Stomach (tissue), 4 donors: ENCODE measurements around the gene ASCC3.

Experiments
- POLR2A ChIP-seq, 4 donors: fragments of 450-650 bp; IDR thresholded peaks; one replicate each; pipeline ENCODE4 v1.6.1; 2016; ENCODE audit warnings: antibody characterized with exemption in 4 of 4, control low read depth in 2 of 4, mild to moderate bottlenecking in 1 of 4, moderate library complexity in 1 of 4
- POLR2AphosphoS5 ChIP-seq, 3 donors: sonication (generic); formaldehyde crosslinking; IDR thresholded peaks; one replicate each; pipeline ENCODE4 v1.6.1; 2016; ENCODE audit warnings: antibody characterized with exemption in 3 of 3
- TF ChIP-seq, protein P1 (sequence below), 7 experiments: fragments of 450-650 bp in 4 of 7; fragments of 200-600 bp in 3 of 7; sonication (generic) in 3 of 7; IDR thresholded peaks; one replicate each; pipeline ENCODE4 v1.5.1; 2016 to 2019; ENCODE audit warnings: antibody characterized with exemption in 7 of 7, control low read depth in 2 of 7, mild to moderate bottlenecking in 1 of 7

DNA sequence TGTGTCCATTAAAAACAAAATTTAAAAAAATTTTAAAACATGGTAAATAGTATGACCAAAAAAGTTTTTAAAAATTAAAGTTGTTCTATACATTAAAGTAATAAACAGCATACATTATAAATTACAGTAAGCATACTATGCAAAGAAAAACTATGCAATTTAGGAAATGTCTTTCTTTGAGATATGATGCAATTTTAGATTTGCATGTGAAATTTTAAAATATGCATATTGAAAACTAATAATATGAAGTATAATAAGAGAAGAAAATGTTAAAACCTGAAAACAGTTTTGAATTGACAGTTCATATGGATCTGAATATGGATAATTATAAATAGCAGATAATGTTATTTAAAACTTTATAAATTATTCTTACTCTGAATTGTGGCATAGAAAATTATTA lies 43.1 kb downstream of the ASCC3 start:
- TF ChIP-seq POLR2A (IDR thresholded peaks at IDR 0.05) (no peak), POLR2AphosphoS5 (IDR thresholded peaks at IDR 0.05) (no peak)
- TF ChIP-seq, protein P1, sequence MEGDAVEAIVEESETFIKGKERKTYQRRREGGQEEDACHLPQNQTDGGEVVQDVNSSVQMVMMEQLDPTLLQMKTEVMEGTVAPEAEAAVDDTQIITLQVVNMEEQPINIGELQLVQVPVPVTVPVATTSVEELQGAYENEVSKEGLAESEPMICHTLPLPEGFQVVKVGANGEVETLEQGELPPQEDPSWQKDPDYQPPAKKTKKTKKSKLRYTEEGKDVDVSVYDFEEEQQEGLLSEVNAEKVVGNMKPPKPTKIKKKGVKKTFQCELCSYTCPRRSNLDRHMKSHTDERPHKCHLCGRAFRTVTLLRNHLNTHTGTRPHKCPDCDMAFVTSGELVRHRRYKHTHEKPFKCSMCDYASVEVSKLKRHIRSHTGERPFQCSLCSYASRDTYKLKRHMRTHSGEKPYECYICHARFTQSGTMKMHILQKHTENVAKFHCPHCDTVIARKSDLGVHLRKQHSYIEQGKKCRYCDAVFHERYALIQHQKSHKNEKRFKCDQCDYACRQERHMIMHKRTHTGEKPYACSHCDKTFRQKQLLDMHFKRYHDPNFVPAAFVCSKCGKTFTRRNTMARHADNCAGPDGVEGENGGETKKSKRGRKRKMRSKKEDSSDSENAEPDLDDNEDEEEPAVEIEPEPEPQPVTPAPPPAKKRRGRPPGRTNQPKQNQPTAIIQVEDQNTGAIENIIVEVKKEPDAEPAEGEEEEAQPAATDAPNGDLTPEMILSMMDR (IDR thresholded peaks at IDR 0.05) = no peak
